Hematopoietic multipotent progenitor cell (in vitro differentiated cells): ENCODE results near the gene CLCA2. TPM values are rescaled to one million over a fixed set of nuclear protein-coding genes. Genes with fewer than 3 reads are reported as not detected.

Experiments used
- DNase-seq, 3 donors: peaks; one replicate each; pipeline ENCODE4 v3.0.0-alpha.2; 2011 to 2015; ENCODE audit warnings: low read depth in 2 of 3, low spot score in 2 of 3
- total RNA-seq: library from RNA; depleted of rRNA; stranded (reverse); fragments of >200 nt; gene quantifications from one replicate; pipeline ENCODE4 v1.2.3, GENCODE V29; 2012

CLCA2 gene
- total RNA-seq, 1 donor: not detected

DNA sequence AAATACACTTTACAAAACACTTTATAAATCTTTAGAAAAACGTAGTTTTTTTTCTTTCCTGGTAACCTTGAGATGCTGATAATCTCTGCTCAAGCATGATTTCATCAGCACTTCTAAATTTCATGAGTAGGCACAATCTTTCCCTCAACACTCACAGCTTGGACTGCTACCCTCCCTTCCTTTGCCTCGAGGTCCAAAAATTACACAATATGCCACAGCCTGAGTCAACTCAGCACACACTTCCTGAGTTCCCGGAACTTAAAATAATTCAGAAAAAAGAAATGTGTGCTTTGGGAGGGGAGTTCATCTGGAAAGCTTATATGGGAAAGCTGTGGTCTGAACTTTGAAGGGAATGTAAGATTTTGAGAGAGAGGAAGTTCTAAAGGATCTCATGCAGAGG is 5.9 kb downstream of the CLCA2 start:
- peak in 2 of 3 donors; percentile 67 to 69 for DNase-seq

DNA sequence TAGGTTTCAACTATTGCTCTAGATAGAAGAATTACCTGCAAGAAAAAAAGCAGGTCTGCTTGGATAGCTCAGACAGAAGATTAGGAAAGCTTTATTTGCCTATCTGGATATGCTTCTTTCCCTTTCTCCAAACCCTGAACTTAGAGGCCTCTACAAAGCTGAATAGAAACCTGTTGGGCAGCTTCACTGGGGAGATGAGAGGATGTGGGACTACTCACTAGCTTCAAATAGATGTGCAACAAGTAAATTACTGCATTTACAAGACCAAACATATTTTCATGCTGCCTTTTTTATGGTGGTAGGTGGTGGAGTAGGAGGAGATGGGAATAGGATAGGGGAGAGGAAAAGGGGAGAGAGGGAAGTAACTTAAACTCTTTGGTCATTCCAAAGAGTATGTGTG is 6.4 kb downstream of the CLCA2 start:
- DNase-seq: no peak

DNA sequence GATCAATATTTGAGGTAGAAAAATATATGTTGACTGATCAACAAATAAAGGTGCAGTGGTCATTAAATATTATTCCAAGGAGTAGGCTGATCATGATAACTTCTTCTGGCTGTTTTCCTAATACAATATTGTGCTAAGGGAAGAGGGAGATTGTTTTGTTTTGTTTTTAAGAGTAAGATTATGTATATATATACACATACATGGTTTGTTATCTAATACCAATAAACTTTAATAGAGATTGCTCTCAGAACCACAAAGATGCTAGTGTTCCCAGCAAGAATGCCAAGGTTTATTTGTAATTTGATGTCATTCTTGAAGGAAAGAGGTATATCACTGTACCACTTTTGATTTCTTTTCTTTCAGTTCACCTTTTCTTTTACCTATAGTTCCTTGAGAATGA is 10.1 kb downstream of the CLCA2 start:
- DNase-seq: no peak

DNA sequence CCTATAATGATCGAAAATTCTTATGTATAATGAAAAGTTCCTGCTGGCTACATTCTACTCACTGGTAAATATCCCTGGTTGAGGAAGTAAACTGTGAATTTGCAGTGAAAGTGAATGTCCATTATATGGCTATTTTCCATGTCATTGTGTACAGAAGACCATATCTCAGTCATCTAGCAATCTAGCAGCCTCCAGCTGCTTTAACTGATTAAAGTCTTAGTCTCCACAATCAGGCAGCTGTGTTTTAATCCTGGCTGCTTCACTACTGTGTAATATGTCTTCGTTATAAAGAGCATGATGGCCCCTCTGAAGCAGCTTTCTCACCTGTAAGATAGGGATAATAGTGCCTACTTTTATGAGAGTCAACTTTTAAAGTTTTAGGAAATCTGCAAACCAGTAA is 11.4 kb downstream of the CLCA2 start:
- DNase-seq: no peak

DNA sequence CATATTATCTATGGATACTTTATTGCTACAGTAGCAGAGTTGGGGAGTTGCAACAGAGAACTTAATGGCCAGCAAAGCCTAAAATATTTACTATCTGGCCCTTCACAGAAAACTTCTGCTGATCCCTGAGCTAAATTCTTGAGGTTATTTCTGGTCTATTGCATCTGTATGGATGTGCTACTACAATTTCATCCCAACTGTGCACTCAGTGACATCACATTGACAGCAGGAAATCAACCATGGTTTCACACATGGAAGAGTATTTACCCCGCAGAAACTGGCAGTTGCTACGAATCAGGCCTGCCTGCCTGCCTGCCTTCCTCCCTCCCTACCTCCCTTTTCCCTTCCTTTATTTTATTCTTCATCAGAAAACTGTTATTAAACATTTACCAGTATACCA is 12.1 kb downstream of the CLCA2 start:
- no peak for DNase-seq

DNA sequence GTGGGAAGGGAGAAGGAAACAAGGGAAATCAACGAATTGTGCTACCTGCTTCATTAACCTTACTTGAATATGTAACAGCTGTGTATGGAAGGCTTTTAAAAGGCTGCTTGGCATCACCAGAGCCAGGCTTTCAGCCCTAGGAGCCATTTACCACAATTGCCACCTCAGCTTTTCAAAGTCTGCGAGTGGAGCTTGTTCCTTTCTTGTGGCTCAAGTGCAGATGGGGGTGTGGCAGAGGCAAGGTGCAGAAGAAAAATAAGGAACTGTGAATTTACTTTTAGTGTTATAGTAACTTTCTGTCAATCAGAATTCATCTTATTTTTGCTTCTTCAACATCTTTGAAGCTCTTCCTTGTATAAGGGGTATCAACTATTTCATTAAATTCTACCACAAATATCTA is 17.6 kb downstream of the CLCA2 start:
- peak in 1 of 3 donors; percentile 83 for DNase-seq

DNA sequence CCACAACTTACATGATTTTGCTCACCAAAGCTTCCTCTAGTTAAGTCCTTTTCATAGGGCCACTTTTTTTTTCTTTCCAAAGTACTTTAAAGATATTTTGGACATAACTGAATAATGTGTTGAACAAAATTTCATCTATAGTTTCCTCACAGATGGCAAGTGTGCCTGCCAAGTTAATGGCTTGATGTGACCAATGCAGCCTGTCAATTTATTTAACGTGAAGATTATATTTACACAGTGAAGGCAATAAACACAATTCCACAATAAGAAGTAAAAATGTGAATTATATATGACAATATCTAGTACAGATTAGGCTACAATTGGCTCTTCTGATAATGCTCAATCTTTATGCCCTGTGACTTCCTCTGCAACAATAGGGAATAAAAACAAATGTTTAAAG is 18.0 kb downstream of the CLCA2 start:
- DNase-seq: no peak

DNA sequence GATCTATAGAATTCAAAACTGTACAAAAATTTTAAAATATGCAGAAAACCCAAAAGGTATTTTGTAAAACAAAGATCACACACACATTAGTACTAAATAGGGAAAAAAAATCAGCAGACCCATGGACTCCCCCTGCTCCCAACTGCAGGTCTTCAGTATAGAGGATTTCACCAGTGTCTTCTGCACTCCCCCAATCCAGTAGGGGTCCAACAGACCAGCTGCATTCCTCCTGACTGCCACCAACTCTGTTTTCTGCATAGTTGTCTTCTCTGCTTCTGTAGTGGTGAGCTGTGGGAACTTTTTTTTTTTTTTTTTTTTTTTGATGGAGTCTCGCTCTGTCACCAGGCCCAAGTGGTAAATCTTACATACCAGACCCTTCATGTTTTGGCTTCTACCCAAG is 21.9 kb downstream of the CLCA2 start:
- DNase-seq: peak in 1 of 3 donors; percentile 24

DNA sequence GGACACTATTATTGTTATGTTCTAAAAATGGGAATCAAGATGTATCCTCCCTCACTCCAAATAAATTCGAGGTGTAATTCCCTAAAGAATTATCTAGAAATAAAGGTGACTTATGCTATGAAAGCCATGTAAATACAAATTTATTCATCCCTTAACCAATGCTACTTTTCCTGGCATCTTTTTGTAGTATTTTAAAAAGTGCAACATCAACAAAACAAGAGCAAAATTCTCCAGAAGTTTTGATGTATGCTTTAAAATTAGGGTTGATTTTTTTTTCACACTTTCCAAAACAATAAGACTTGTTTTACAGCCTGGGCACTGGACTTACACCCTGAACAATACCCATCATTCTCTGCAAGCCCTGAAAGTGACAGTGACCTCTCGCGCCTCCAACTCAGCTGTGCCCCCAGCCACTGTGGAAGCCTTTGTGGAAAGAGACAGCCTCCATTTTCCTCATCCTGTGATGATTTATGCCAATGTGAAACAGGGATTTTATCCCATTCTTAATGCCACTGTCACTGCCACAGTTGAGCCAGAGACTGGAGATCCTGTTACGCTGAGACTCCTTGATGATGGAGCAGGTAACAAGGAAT is 23.3 kb downstream of the CLCA2 start:
- no peak for DNase-seq

DNA sequence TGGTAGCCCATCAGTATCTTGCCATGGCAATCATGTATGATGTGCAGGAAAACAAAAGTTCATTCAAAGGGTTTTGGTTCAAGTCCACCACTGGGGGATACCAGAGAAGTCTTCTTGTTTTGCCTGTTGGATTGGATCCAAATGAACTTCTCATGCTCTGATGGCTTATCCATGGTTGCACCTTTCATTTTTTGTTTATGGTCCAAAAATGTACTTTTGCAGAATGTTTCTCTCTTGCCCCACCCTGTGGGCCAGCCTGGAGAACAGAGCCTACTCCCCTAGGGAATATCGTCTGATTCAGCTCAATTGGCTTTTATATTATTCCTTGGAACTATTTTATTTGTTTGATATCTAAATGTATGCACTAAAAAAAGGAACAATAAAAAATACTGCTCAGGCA is 24.7 kb downstream of the CLCA2 start:
- no peak for DNase-seq

DNA sequence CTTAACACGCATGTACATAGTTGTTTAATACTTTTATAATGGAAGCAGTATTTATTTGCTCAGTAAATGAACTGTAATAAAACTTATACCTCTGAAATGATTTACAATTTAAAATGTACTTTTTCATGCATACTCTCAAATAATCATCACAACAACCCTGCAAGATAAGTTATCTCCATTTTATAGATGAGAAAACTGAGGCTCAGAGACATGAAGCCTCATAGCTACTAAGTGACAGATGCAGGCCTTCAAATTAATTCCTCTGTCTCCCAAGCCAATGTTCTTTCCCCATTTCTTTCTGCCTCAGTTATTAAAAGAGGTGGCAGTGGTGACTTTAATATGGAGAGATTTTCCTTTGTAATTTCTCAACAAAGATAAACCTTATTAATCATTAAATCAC is 25.1 kb downstream of the CLCA2 start:
- DNase-seq: no peak

DNA sequence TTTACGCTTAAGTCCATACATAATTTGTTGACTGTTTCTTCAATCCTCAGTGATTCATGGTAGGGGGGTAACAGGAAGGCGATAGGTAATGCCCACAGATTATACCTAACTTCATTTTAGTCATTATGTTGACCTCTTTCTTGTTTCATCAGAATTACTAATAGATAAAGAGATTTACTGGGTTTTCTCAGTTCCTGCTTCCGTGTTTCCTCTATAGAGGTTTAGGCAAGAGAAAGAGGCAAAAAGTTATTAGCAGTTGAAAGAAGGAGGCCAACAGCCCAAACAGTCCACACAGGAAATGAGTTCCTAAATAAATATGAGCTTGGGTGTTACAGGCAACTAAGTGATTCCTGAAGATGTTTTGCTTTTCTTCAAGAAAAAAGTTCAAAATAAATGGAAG is 26.9 kb downstream of the CLCA2 start:
- DNase-seq: no peak

DNA sequence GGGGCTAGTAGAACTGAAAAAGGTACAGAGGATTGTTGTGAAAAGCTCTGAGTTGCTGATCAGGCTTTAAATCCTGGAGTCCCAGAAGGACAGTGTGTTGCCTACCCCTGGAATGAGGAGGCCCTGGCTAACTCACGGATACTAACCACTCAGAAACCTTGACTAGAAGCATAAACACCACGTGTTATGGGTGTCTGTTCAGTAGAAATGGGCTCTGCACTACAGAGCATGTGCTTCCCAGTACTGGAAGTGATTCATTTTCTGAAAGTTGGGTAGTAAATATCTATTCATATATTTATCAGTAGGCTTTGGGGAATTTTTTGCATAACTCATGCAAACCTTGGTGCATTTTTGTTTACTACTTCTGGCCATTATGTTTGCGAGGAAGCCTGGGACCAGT is 29.7 kb downstream of the CLCA2 start:
- no peak for DNase-seq

DNA sequence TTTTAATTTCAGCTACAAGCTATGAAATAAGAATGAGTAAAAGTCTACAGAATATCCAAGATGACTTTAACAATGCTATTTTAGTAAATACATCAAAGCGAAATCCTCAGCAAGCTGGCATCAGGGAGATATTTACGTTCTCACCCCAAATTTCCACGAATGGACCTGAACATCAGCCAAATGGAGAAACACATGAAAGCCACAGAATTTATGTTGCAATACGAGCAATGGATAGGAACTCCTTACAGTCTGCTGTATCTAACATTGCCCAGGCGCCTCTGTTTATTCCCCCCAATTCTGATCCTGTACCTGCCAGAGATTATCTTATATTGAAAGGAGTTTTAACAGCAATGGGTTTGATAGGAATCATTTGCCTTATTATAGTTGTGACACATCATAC is 31.1 kb downstream of the CLCA2 start:
- DNase-seq: no peak

DNA sequence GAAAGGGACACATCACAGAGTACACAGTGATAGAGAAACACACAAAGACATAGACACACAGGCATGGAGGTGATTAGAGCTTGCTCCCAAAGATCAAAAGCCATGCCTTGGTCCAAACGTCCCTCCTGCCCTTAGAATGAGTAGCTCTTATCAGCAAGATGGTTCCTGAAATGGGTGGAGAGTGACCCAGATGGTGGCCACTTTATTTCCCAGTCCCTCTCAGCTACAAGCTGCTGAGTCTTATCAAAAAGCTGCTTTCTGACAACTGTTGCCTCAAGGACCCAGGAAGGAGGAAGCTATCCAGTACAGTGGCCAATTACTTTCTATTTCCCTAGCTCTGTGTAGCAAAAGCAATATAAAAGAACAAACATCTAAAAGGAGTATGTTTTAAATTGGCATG is 37.0 kb downstream of the CLCA2 start:
- DNase-seq: no peak

DNA sequence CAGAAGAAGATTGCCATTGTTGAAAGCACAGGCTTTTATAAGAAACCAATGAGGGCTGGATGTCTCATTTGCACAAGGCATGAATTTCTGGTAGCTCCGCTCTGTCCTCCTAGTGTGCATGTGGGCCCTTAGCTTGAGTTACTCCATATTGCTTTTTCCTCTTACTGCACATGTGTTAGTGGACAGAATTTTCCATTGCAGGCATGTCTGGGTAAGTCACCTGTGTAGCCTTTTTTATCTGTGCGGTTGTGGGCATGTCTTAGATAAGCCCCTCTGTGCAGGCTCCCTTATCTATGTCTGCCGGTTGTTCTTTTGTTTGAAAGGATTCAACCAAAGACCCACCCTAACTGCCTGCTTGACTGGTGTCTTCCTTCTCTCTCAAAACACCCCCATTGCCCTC is 37.5 kb downstream of the CLCA2 start:
- no peak for DNase-seq

DNA sequence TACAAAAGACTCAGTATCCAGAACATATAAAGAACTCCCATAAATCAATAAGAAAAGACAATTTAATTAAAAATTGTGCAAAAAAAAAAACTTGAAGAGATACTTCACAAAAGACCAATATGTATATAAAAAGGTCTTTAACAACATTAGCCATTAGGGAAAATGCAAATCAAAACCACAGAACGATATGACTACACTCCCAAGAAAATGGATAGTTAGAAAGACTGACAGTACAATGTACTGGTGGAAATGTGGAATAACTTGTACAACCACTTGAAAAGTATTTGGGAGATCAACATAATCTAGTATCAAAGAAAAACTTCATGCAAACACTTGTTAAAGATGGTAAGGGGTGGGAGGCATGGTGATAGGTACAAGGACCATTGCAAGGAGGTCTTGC is 40.8 kb downstream of the CLCA2 start:
- no peak for DNase-seq

DNA sequence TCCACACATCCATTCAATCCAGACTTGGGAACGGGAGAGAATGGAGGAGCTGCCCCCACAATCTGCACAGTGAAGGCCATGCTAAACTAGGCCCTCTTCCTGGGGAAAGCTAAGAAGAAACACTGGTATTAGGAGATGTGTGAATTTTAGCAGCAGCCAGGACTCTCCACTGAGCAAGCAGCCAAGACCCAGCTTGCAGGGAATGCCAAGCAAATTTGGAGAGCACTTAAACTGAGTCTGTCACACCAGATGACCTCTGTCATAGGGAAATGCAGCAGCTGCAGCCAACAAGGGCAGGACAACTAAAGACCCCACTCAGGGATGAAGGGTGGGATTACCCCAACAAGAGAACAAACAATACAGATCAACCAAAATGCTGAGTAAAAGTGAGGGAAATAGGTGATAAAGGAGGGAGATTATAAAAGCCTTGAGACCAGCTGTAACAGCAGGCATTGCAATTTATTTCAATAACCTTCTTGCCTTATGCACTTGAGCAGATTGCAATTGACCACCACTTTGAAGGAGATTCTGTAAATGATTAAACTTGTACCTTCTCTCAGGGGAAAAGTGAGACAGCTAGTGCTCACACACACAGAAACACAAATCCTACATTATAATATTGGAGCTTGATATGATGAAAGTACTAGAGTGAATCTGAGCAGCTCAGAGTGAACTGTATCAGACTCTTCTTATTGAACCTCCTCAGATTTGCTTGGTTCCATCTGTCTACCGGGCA is 42.3 kb downstream of the CLCA2 start:
- no peak for DNase-seq

DNA sequence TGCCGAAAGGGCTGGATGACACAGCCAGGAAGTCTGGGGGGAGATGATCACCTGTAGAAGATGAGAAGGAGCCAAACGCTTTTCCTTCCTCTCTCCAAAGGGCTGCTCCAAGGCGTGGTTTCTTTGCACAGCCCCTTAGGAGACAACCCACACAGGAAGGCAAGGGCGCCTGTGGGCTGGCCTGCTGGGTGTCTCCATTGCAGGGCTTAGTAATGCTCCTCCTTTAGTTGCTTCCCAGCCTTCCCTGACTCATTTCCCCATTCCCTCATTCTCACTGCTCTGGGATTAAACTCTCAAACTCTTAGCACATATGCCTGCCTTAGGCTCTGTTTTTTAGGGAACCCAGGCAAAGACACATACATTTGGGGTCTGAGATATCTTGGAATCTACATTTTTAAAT is 43.0 kb downstream of the CLCA2 start:
- no peak for DNase-seq

DNA sequence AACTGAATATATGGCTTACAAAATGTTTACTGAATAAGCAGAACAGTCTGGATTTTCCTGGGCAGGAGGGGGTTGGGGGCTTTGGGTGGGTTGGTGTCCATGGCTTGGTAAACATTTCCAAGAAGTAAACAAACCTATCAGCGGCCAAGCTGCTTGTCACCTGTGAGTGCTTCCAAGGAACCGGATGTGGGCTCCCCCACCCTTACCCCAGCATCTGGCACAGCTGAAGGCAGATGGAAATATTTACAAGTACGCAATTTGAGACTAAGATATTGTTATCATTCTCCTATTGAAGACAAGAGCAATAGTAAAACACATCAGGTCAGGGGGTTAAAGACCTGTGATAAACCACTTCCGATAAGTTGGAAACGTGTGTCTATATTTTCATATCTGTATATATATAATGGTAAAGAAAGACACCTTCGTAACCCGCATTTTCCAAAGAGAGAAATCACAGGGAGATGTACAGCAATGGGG is 44.6 kb downstream of the CLCA2 start, which contains the start of gene CLCA1:
Gene CLCA1, plus strand, starts transcription at position 427 of the 477 bp plus-strand sequence. Its CDS starts 45 bp downstream, at position 472.
- no peak for DNase-seq

DNA sequence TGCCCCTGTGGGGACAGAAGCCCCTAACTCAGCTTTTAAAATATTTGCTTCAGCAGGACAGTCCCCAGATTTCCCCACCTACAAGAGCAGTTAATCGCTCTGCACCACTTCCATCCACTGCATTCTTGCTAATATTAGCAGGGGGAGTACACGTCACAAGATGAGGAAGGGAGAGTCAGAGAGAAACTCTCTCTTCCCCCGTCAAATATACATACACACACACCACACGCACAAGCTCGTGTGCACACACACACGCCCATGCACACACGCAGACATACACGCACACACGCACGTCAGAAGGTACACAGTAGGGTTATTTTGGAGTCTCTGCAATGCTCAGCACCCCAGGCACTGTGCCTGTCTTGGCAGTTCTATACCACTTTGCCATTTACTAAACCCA is 46.9 kb downstream of the CLCA2 start:
- DNase-seq: no peak

DNA sequence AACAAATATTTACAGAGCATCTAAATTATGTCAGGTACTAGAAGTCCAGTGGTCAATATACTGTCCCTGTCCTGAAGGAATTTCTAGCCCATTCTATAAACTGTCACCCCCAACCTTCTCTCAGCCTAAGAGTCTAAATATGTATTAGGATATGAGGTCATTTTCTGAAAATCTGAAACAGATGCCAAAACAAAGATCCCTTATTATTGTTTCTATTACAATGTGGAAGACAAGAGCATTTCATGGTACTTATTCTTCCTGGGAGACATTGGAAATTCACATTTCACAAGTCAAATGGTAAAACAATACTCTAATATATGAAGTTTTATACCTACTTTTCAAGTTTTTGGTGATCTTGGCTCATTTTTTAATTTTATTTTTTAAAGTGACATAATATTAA is 47.3 kb downstream of the CLCA2 start:
- no peak for DNase-seq

DNA sequence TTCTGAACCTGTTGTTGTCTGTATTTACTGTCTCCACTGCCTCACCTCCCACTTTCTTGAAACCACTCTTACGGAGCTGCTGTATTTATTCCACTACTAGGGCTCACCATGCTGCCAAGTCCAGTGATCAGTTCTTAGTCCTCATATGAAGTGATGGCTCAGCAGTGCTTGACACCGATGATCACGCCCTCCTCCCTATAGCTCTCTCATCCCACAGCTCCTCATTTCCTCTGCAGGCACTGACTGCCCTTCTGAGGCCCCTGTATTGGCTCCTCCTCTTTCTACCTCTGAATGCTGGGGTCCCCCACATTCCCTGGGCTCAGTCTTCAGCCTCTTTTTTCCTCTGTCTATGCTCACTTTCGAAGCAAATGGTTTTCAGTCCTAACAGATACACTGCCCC is 48.2 kb downstream of the CLCA2 start:
- DNase-seq: no peak
